HEK293T (cell line): ENCODE measurements around the gene LRRC7.

Experiments used
- ARNT ChIP-seq: fragments of 450-650 bp; IDR thresholded peaks from 2 replicates; pipeline ENCODE4 v1.6.1; 2017; ENCODE audit warnings: mild to moderate bottlenecking
- BHLHE40 ChIP-seq: fragments of 450-650 bp; IDR thresholded peaks from 2 replicates; pipeline ENCODE4 v1.6.1; 2016; ENCODE audit warnings: mild to moderate bottlenecking, moderate library complexity, borderline replicate concordance
- ELF4 ChIP-seq: fragments of 450-650 bp; IDR thresholded peaks from 2 replicates; pipeline ENCODE4 v1.6.1; 2017; ENCODE audit warnings: antibody characterized with exemption
- FOXM1 ChIP-seq: fragments of 450-650 bp; IDR thresholded peaks from 2 replicates; pipeline ENCODE4 v1.6.1; 2017; ENCODE audit warnings: mild to moderate bottlenecking, borderline replicate concordance
- LEF1 ChIP-seq: fragments of 450-650 bp; IDR thresholded peaks from 2 replicates; pipeline ENCODE4 v1.6.1; 2017; ENCODE audit warnings: mild to moderate bottlenecking, borderline replicate concordance
- NFRKB ChIP-seq: fragments of 450-650 bp; IDR thresholded peaks from 2 replicates; pipeline ENCODE4 v1.6.1; 2016; ENCODE audit warnings: mild to moderate bottlenecking, moderate library complexity
- SP1 ChIP-seq: fragments of 450-650 bp; IDR thresholded peaks from 2 replicates; pipeline ENCODE4 v1.6.1; 2017
- TARDBP ChIP-seq: fragments of 450-650 bp; IDR thresholded peaks from 2 replicates; pipeline ENCODE4 v1.6.1; 2016
- TF ChIP-seq, protein P1 (sequence below): fragments of 450-650 bp; IDR thresholded peaks from 2 replicates; pipeline ENCODE4 v1.6.1; 2016

DNA sequence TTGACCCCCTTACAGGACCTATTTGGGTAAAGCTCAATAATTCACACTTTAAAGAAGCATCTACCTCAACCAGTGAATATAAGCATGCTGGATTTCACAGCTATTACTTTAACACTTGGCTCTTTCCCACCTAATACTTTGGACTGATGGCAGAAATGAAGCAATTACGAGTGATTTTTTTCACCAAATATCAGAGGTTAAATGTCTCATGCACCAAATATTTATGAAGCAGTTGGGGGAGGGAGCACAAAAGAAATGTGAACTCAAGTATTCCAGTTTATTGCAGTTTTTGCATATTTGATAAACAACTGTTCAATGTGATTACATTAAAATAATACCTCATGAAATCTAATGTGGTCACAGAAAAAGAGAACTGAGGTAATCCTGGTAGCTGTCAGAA is 223.6 kb downstream of the LRRC7 start:
- TF ChIP-seq FOXM1 (no peak), TARDBP (no peak), SP1 (no peak), NFRKB (no peak), LEF1 (no peak), ARNT (no peak), BHLHE40 (no peak), ELF4 (no peak)
- TF ChIP-seq, protein P1, sequence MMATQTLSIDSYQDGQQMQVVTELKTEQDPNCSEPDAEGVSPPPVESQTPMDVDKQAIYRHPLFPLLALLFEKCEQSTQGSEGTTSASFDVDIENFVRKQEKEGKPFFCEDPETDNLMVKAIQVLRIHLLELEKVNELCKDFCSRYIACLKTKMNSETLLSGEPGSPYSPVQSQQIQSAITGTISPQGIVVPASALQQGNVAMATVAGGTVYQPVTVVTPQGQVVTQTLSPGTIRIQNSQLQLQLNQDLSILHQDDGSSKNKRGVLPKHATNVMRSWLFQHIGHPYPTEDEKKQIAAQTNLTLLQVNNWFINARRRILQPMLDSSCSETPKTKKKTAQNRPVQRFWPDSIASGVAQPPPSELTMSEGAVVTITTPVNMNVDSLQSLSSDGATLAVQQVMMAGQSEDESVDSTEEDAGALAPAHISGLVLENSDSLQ, result no peak
